H54 (cell line): ENCODE measurements around the gene PRSS27.
A peak's percentile ranks its signal among the peaks of the same experiment; 100 is the strongest.
"Not testable (repeated sequence)": the region's sequence is repeated elsewhere in the genome, so short reads cannot be mapped to it uniquely, and the experiment has no call there.

Experiments used
- DNase-seq: peaks from one replicate; pipeline ENCODE4 v3.0.0; 2011; ENCODE audit warnings: low spot score, mixed read lengths; ENCODE audit not compliant: insufficient read length
- FAIRE-seq: peaks from 3 replicates; lab custom pipeline; 2011; peaks lifted over from hg19 to GRCh38; lab: Jason Lieb, UNC
- POLR2A ChIP-seq: IDR thresholded peaks from 2 replicates; pipeline ENCODE4 v1.6.1; 2011; ENCODE audit warnings: low read depth, mild to moderate bottlenecking, low read length

The PRSS27 gene

DNA sequence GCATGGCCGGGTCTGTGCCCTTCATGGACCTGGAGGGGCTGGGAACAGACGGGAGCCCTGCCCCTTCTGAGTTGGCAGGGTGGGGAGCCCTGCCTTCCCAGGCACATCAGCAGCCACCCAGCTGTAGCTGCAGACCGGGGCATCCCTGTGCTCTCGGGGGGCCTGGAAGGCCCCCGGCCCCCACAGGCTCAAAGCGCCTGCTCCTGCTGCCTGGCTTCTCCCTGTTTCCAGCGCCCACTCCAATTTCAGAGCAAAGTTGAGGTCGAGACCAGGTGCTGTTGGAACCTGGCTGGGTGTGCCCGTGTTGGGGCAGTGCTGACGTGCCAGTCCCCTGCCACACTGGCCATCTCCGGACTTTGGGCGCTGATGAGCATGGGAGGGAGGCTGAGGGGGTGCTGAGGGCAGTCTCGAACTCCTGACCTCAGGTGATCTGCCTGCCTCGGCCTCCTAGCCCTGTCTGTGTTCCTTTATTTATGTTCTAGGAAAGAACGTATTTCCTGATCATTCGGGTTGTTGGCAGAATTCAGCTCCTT is 4.9 kb upstream of the PRSS27 start:
- TF ChIP-seq POLR2A: no peak
- DNase-seq (no peak), FAIRE-seq (no peak)

DNA sequence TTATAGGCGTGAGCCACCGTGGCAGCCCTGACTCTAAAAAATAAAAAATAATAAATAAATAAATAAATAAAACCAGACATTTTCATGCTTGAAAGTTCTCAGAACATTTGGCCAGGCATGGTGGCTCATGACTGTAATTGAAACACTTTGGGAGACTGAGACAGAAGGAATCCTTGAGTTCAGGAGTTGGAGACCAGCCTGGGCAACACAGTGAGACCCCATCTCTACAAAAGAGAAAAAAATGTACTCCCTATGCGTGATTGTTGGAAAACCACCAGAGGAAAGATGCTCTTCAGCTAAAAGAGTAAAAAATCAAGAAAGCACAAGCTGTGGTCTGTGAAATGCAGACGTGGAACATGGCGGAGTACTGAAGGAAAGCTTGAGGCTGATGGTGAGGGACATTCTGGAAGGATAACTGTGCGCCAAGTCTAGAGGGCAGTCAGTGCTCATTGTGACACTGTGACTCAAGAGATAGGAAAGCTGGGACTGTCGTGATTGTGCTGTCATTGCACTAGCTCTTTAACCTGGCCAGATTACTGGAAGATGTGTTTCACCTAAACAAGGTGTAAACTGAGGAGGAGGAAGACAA is 4.2 kb upstream of the PRSS27 start:
- TF ChIP-seq POLR2A: no peak
- FAIRE-seq (no peak), DNase-seq (no peak)

DNA sequence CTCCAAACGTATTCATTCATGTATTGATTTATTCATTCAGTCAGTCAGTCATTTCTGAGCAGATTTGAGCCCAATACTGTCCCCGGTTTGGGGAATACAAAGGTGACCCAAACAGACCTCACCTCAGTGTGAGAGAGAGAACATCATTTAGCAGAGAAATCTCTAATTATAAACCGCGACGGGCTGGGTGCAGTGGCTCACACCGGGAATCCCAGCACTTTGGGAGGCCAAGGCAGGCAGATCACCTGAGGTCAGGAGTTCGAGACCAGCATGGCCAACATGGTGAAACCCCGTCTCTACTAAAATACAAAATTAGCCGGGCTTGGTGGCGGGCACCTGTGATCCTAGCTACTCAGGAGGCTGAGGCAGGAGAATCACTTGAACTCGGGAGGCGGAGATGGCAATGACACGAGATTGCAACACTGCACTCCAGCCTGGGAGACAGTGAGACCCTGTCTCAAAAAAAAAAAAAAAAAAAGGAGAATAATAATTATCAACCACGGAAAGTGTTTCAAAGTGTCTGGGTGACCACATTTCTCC is 1.7 kb upstream of the PRSS27 start:
- not testable (repeated sequence) for FAIRE-seq, DNase-seq

DNA sequence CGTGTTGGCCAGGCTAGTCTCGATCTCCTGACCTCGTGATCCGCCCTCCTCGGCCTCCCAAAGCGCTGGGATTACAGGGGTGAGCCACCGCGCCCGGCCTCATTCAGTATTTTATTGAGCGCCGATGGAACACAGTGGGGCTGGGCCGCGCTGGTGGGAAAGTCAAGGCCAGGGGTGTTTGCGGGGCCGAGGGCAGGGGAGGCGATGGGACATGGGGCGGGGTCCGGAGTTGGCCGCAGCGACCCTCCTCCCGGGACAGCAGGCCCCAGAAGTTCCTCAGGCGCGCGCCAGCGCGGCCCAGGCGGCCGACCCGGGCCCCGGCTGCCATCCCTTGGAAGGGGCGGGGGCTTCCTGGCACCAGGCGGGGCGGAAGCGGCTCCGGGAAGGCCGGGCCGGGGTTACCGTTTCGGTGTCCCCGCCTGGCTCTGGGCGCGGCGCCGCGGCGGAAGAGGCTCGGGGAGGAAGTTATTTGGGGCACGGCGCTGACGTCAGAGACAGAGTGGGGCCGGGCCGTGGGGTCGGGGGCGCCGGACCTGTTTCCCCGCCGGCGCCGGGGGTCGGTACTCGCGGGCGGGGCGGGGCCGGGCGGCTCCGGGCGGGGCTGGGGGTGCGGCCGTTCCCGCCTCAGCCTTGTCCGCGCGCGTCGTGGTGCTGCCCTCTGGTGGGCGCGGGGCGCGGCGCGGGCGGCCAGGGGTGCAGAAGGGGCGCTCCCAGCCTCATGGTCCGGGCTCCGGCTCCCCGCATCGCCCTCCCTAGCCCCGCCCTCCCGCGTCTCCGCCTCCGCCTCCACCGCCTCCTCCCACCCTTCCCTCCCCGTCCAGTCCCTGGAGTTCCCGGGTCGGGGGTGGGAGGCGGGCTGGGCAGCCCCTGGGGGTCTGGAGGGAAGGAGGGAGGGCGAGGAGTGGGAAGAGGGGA is 952 bp upstream of the PRSS27 start:
- DNase-seq: peak; percentile 93
- TF ChIP-seq POLR2A: no peak
- no peak for FAIRE-seq

DNA sequence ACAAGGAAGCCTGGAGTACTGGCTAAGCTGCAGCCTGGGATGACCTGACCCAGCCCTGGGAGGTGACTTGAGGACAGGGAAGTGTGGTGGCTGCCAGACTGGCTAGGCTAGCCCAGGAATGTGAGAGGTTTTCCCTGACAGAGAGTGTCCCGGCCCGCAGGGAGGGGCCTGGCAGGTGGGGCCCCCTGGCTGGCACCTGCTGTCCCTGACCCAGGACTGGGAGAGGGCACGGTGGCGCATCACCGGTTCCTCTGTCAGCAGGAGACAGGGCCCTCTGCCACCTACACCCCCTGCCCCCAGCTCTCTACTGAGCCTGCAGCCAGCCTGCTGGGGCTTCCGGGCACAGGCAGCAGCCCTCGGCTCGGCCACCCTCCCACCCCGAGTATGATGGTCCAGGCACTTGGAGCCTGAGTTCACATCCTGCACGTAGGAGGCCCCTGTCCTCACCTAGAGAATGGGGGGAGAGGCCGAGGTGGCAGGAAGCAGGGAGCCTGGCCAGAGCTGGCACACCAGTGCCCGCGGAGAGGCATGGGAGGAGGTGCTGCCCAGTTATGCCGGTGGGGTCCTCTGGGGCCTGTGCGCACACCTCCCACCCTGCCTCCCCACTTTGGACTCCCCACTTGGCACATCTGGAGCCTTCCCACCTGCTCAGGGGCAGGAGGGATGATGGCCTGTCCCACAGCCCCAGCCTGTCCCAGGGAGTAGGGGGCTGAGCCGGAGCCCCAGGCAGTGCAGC is 528 bp downstream of the PRSS27 start:
- TF ChIP-seq POLR2A: no peak
- DNase-seq: no peak
- FAIRE-seq: no peak

DNA sequence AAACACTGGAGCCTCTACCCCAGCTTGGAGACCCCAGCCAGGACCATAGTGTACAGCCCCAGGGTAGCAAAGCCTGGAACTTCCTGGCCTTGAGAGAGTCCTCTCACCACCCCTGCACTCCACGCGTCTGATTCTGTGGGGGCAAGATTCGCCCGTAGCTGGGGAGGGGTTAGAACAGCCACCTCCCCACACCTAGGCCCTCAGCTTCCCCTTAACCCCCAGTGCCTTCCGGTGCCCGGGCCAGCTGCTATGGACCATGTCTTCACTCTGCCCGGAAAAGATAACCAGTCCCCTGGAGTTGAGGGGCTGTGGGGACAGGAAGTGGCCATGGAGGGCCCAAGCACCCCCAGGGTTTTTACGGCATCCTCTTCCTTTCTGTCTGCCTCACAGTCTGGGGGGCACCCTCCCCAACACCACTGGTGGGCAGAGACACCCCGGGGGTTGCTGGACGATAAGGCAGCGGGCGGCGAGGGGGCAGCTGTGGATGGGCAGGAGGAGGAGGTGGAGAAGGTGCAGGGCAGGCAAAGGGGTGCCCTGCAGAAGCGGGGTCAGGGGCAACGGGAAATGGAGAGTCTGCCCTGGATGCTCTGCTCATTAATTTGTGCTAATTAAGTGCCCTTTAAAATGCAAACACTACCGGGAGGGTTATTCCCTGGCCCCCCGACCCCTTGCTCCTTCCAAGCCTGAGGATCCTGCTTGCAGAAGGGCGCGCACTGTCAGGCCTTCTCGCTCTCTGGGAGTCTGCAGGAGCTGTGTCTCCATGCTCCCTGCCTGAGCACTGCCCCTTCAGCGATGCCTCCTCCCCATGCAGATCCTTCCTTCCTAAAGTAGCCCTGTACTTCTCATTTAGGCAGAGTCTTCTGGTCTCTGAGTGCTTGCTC is 2.4 kb downstream of the PRSS27 start:
- no peak for DNase-seq
- no peak for FAIRE-seq
- no peak for TF ChIP-seq POLR2A

DNA sequence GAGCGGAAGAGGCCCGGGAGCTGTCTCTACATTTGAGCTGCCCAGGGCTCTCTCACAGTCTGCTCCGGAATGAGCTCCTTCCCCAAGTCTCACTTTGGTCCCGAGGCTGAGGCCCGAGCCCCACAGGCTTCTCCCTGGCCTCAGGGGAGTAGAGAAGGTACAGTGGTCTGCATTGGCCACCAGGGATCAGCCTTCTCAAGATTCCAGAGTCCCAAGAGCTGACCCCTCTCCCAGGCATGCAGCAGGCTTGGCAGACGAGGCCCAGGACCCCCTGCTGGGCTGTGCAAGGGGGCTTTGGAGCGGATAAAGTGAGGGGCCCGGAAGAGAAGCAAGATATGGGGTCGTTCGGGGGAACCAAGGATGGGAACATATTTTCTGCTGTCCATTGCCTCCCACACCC is 3.1 kb downstream of the PRSS27 start:
- no peak for FAIRE-seq
- DNase-seq: no peak
- TF ChIP-seq POLR2A: no peak

DNA sequence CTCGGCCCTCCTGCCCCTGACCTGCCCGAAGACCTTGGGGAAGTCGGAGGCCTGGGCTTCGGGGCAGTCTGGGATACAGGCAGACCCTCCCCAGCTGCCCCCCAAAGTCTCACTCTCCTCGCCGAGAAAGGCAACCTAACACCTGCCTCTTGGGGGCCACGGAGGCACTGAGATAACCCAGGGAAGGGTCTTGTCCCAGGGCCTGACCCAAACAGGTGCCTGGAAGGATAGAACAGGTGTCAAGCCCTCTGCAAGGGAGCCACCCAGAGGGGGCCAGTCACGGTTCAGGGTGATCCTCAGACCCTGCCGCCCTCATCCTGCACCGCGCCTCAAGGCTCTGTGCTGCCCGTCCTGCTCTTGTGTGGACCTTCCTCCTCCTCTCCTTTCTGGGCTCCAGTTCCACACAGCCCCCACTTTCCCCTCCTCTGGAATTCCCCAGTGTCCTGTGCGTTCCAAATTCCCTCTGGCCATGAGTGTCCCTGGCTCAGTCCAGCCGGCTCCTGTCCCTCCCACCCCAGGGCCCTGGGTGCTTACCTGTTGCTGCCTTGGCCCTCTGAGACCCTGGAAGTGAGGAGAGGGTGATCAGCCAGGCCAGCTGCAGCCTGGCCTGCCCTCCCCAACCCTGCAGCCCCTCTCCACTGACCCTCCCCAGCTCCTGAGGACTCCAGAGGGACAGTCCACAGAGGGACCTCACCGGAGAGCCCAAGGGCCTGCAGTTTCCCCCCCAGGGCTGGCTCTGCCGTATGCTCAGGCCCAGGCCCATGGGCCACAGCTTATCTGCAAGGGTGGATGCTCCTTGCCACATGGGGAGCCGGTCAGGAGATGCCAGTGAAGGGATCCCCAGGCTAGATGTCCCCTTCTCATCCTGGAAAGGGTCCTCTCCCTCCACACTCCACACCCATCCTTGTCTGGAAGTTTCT is 3.8 kb downstream of the PRSS27 start:
- TF ChIP-seq POLR2A: no peak
- DNase-seq (no peak), FAIRE-seq (no peak)

DNA sequence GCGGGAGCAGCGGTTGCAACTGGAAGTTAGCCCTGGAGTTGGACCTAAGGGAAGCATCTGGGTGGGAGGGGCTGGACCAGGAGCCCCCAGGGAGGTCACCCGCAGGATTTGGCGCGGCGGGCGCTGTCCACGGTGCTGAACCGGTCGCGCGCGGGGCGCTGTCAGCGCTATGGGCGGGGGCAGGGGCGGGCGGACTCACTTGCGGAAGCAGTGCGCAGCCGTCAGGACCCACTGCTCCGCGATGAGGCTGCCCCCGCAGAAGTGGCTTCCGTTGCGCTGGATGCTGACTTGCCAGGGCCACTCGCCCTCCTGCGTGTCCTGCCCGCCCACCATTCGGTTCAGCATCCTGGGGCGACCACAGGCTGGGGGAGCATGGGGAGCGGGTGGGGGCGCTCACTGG is 4.5 kb downstream of the PRSS27 start:
- DNase-seq (no peak), FAIRE-seq (no peak)
- TF ChIP-seq POLR2A: no peak

DNA sequence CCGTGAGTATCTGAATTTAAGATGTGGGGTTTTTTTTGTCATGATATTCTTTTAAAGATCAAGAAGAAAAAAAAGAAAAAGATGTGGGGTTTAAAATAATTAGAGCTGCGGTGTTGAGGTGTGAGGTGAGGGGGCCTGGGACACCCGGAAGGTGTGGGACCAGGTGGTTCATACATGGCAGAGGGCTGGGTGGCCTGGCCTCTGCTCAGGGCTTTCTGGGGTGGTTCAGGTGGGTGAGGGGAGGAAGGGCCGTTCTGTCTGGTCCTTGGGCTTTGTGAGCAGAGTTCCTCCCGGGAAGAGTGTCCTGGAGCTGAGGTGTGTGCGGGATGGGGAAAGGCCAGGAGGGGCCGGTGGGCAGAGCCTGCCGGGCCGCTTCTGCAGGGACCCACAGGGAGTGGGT is 5.0 kb downstream of the PRSS27 start:
- FAIRE-seq: no peak
- TF ChIP-seq POLR2A: no peak
- DNase-seq: no peak

DNA sequence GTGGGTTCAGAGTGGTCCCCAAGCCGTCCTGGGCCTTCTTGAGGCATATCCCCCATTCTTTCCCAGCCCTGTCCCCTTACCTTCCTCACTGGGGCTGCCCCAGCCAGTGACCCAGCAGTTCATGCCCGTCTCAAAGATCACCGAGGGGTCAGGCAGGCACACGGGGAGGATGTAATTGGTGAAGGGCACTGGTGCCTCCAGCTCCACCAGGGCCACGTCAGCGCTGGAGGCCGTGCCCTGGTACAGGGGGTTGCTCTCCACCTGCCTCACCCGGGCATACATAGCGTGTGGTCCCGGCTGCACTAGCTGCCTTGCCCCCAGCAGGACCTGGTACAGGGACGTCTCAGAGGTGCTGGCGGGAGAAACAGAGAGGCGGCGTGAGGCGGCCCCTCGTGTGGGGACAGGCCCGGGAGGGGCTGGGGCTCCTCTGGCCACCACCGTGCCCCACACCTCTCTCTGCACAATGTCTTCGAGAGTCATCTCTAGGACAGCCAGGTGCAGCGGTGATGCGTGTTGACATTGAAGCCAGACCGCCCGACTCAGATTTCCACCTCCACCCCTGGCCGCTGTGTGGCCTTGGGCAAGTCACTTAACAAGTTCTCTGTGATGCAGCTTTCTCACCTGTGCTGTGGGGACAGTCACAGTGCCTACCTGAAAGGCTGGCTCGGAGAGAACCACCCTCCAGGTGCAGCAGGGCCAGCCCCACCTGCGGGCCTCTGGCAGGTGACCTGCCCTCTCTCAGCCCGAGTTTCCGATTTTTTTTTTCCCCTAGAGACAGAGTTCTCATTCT is 5.8 kb downstream of the PRSS27 start:
- DNase-seq (no peak), FAIRE-seq (no peak)
- no peak for TF ChIP-seq POLR2A
